Fibroblast of lung (primary cell): ENCODE data around the gene LTBP1. TPM values are rescaled to one million over a fixed set of nuclear protein-coding genes. Genes with fewer than 3 reads are reported as not detected.

Experiments
- DNase-seq, 2 donors: peaks; one replicate each; pipeline versions ENCODE4 v3.0.0 to v3.0.0-alpha.2; 2010; ENCODE audit warnings: low read depth in 2 of 2
- H2AFZ ChIP-seq: 2 replicates; pipeline ENCODE4 v1.5.1; 2012; ENCODE audit warnings: low read length, control low read depth, inconsistent platforms
- H3K27ac ChIP-seq: 2 replicates; pipeline ENCODE4 v1.5.1; 2011; ENCODE audit warnings: low read length, control low read depth; ENCODE audit not compliant: insufficient read depth
- H3K27me3 ChIP-seq: 2 replicates; pipeline ENCODE4 v1.5.1; 2011; ENCODE audit warnings: mild to moderate bottlenecking, low read length; ENCODE audit not compliant: control insufficient read depth, insufficient read depth
- H3K36me3 ChIP-seq: 2 replicates; pipeline ENCODE4 v1.5.1; 2011; ENCODE audit warnings: low read length; ENCODE audit not compliant: control insufficient read depth, insufficient read depth
- H3K4me1 ChIP-seq: 2 replicates; pipeline ENCODE4 v1.5.1; 2011; ENCODE audit warnings: low read length; ENCODE audit not compliant: control insufficient read depth, insufficient read depth; ENCODE audit errors: extremely low read depth
- H3K4me2 ChIP-seq: 2 replicates; pipeline ENCODE4 v1.5.1; 2011; ENCODE audit warnings: low read length, control low read depth; ENCODE audit not compliant: insufficient read depth; ENCODE audit errors: extremely low read depth
- H3K4me3 ChIP-seq, 4 experiments: fragments of 200-600 bp in 1 of 4; sonication (generic) in 1 of 4; replicated peaks in 1 of 4; 2 replicates each; pipeline ENCODE4 v1.5.1; 2011 to 2016; ENCODE audit warnings: low read length in 4 of 4, low read depth in 3 of 4, mild to moderate bottlenecking in 3 of 4, control low read depth in 2 of 4, inconsistent platforms in 1 of 4, mixed read lengths in 1 of 4; ENCODE audit not compliant: insufficient read depth in 1 of 4; ENCODE audit errors: control extremely low read depth in 1 of 4
- H3K79me2 ChIP-seq: 2 replicates; pipeline ENCODE4 v1.5.1; 2012; ENCODE audit warnings: mild to moderate bottlenecking, low read length, inconsistent platforms; ENCODE audit not compliant: control insufficient read depth, insufficient read depth
- H3K9ac ChIP-seq: 2 replicates; pipeline ENCODE4 v1.5.1; 2011; ENCODE audit warnings: mild to moderate bottlenecking, low read length, control low read depth; ENCODE audit not compliant: insufficient read depth
- H3K9me3 ChIP-seq: 2 replicates; pipeline ENCODE4 v1.5.1; 2012; ENCODE audit warnings: low read depth, low read length; ENCODE audit not compliant: control insufficient read depth, insufficient read depth
- H4K20me1 ChIP-seq: 2 replicates; pipeline ENCODE4 v1.5.1; 2011; ENCODE audit warnings: low read length; ENCODE audit not compliant: control insufficient read depth, insufficient read depth; ENCODE audit errors: extremely low read depth
- EZH2 ChIP-seq: IDR thresholded peaks from 2 replicates; pipeline ENCODE4 v1.5.1; 2012; ENCODE audit warnings: low read length, control low read depth, mild to moderate bottlenecking; ENCODE audit errors: missing control alignments
- polyA plus RNA-seq, 2 donors: library from polyadenylated mRNA; depleted of rRNA in 1 of 2; stranded (reverse) in 1 of 2; unstranded in 1 of 2; fragments of >200 nt; gene quantifications; 2 replicates each; pipeline ENCODE4 v1.2.1, GENCODE V29; 2011 to 2012; ENCODE audit warnings: missing spikeins in 1 of 2
- total RNA-seq: library from RNA; depleted of rRNA; stranded (reverse); fragments of >200 nt; gene quantifications from 2 replicates; pipeline ENCODE4 v1.2.1, GENCODE V29; 2014
- TF ChIP-seq, protein P1 (sequence below), 2 donors: IDR thresholded peaks in 1 of 2; conservative IDR thresholded peaks in 1 of 2; 1 replicate in 1 of 2; 2 replicates in 1 of 2; pipeline ENCODE4 v1.5.1; 2011 to 2012; ENCODE audit warnings: low read length in 2 of 2, control low read depth in 1 of 2, inconsistent platforms in 1 of 2, low read depth in 1 of 2, mild to moderate bottlenecking in 1 of 2

LTBP1 gene
- total and polyA plus RNA-seq, 2 donors (not counting 1 experiment from before 2014, with no cell fraction given): 254 to 324 TPM

DNA sequence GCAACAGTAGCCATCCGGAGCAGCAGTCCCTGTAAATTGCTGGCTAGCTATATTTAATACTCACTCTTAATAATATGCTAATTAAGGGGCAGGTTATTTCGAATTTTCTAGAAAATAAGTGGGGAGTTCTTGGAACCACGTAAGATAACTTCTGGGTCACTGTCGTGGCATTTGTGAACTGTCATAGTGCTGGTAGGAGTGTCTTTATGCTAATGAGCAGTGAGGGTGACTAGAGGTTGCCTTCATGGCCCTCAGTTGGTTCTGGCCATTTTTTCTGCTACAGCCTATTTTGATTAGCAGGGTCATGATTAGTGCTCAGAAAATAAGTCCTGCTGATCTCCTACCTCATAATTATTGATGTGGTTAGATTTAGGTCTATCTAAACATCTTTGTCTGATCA, 279.8 kb downstream of the LTBP1 start:
- no peaks in the 10 kb centered on the region for H4K20me1 ChIP-seq
- H3K4me1 ChIP-seq: peaks cover 5% of the 10 kb centered on the region
- H3K4me3 ChIP-seq: no peak overlapping the region
- H3K36me3 ChIP-seq: peaks cover 3% of the 10 kb centered on the region
- no peak overlapping the region for H3K27ac ChIP-seq
- H3K9me3 ChIP-seq: no peaks in the 10 kb centered on the region
- no peak overlapping the region for H2AFZ ChIP-seq
- no peak overlapping the region for H3K4me2 ChIP-seq
- TF ChIP-seq, protein P1, sequence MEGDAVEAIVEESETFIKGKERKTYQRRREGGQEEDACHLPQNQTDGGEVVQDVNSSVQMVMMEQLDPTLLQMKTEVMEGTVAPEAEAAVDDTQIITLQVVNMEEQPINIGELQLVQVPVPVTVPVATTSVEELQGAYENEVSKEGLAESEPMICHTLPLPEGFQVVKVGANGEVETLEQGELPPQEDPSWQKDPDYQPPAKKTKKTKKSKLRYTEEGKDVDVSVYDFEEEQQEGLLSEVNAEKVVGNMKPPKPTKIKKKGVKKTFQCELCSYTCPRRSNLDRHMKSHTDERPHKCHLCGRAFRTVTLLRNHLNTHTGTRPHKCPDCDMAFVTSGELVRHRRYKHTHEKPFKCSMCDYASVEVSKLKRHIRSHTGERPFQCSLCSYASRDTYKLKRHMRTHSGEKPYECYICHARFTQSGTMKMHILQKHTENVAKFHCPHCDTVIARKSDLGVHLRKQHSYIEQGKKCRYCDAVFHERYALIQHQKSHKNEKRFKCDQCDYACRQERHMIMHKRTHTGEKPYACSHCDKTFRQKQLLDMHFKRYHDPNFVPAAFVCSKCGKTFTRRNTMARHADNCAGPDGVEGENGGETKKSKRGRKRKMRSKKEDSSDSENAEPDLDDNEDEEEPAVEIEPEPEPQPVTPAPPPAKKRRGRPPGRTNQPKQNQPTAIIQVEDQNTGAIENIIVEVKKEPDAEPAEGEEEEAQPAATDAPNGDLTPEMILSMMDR (conservative IDR thresholded peaks at IDR 0.05 in 1 of 2, IDR thresholded peaks at IDR 0.05 in 1 of 2; ENCODE audit: low read depth in 1 of 2, low read length in 2 of 2): no peak
- TF ChIP-seq EZH2: no peak
- H3K79me2 ChIP-seq: no peaks in the 10 kb centered on the region
- no peak for DNase-seq
- H3K27me3 ChIP-seq: no peaks in the 10 kb centered on the region
- H3K9ac ChIP-seq: no peak overlapping the region

DNA sequence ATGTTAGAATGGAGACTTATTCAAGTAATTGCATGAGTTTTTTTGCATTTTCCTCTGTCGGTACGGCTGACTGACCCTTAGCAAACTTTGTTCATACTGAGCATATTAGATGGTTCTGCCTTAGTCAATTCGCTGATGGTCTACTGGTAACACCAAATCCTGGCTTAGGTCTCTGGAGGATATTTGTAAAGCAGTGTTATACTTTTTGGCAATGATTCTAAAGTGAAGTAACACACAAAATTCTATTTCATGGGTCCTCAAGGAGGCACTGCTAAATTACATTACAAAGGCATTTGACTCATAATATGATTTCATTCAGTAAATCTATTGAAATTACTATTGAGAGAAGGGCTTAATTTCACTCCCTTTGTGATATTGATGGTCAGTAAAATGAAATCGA, 282.9 kb downstream of the LTBP1 start:
- Histone ChIP-seq H3K79me2 (no peaks in the 10 kb centered on the region), H3K4me2 (no peak overlapping the region), H3K4me3 (no peak overlapping the region), H2AFZ (no peak overlapping the region), H3K27ac (no peak overlapping the region), H3K36me3 (no peaks in the 10 kb centered on the region), H4K20me1 (no peaks in the 10 kb centered on the region), H3K9ac (no peak overlapping the region), H3K27me3 (no peaks in the 10 kb centered on the region), H3K4me1 (peaks cover 3% of the 10 kb centered on the region), H3K9me3 (no peaks in the 10 kb centered on the region)
- TF ChIP-seq EZH2: no peak
- TF ChIP-seq, protein P1 (conservative IDR thresholded peaks at IDR 0.05 in 1 of 2, IDR thresholded peaks at IDR 0.05 in 1 of 2; ENCODE audit: low read depth in 1 of 2, low read length in 2 of 2): peak in 1 of 2 donors; percentile 2
- DNase-seq: peak; percentile 29 to 53

DNA sequence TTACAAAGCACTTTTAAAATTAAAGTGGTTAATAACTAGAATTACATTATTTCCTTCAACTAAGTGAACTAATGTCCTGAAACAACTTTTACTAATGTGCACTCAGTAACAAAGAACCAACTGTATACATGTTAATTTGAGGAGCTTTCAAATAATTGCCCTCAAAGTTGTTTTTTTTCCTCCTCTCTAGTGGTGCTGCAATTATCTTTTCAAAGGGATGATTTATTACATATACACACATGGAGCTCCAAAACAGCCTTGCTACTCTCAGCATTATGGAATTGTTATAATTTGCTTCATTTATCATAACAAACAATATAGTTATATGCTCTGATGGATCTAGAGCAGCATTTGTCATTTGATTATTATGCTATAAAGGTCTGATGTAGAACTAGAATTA, 283.4 kb downstream of the LTBP1 start:
- H3K4me1 ChIP-seq: peaks cover 3% of the 10 kb centered on the region
- no peak overlapping the region for H3K27ac ChIP-seq
- H4K20me1 ChIP-seq: no peaks in the 10 kb centered on the region
- no peaks in the 10 kb centered on the region for H3K79me2 ChIP-seq
- DNase-seq: no peak
- no peak overlapping the region for H2AFZ ChIP-seq
- H3K36me3 ChIP-seq: no peaks in the 10 kb centered on the region
- no peak overlapping the region for H3K4me2 ChIP-seq
- H3K9me3 ChIP-seq: no peaks in the 10 kb centered on the region
- no peaks in the 10 kb centered on the region for H3K27me3 ChIP-seq
- TF ChIP-seq, protein P1 (conservative IDR thresholded peaks at IDR 0.05 in 1 of 2, IDR thresholded peaks at IDR 0.05 in 1 of 2; ENCODE audit: low read depth in 1 of 2, low read length in 2 of 2): no peak
- TF ChIP-seq EZH2: no peak
- no peak overlapping the region for H3K4me3 ChIP-seq
- no peak overlapping the region for H3K9ac ChIP-seq
